ENCODE results near the gene SRRM2.

The SRRM2 gene

GRCh38 chr16:2777231-2777902 is 24.9 kb downstream of the SRRM2 start, which contains the start of gene ELOB:
Gene ELOB (minus strand): TSS chr16:2777280. CDS start chr16:2777239, 41 bp downstream.
- DNase-seq (ENCODE audit: low read depth in 3 of 3) = peak; percentile 79 to 88 (median 82)

- peak in 1 of 3 experiments; percentile 16 for DNase-seq (ENCODE audit: low read depth in 3 of 3)
Observed at GRCh38 chr16:2777903-2778629, 25.6 kb downstream of the SRRM2 start.

- DNase-seq (ENCODE audit: low read depth in 3 of 3) = no peak
Observed at GRCh38 chr16:2778630-2778958, 26.2 kb downstream of the SRRM2 start.

GRCh38 chr16:2779151-2779920 is 26.9 kb downstream of the SRRM2 start:
- no peak for DNase-seq (ENCODE audit: low read depth in 3 of 3)

- DNase-seq (ENCODE audit: low read depth in 3 of 3) = no peak
Observed at GRCh38 chr16:2779978-2780898, 27.8 kb downstream of the SRRM2 start.

- DNase-seq (ENCODE audit: low read depth in 3 of 3) = no peak
Observed at GRCh38 chr16:2782583-2783351, 30.3 kb downstream of the SRRM2 start.

- no peak for DNase-seq (ENCODE audit: low read depth in 3 of 3)
Observed at GRCh38 chr16:2783581-2784357, 31.3 kb downstream of the SRRM2 start.

- no peak for DNase-seq (ENCODE audit: low read depth in 3 of 3)
Observed at GRCh38 chr16:2784358-2785100, 32.1 kb downstream of the SRRM2 start.

- DNase-seq (ENCODE audit: low read depth in 3 of 3) = peak in 2 of 3 experiments; percentile 15 to 33
Observed at GRCh38 chr16:2785101-2785991, 32.9 kb downstream of the SRRM2 start.

- DNase-seq (ENCODE audit: low read depth in 3 of 3) = no peak
Observed at GRCh38 chr16:2786061-2786825, 33.8 kb downstream of the SRRM2 start.

GRCh38 chr16:2786826-2787151 is 34.4 kb downstream of the SRRM2 start:
- no peak for DNase-seq (ENCODE audit: low read depth in 3 of 3)

- no peak for DNase-seq (ENCODE audit: low read depth in 3 of 3)
Observed at GRCh38 chr16:2787406-2787805, 35.0 kb downstream of the SRRM2 start, which contains the start of gene PRSS33. Gene PRSS33 (minus strand): TSS chr16:2787560. CDS start chr16:2786547, 1,013 bp downstream.

GRCh38 chr16:2787961-2788360 is 35.5 kb downstream of the SRRM2 start:
- no peak for DNase-seq (ENCODE audit: low read depth in 3 of 3)

- DNase-seq (ENCODE audit: low read depth in 3 of 3) = no peak
Observed at GRCh38 chr16:2790631-2791030, 38.2 kb downstream of the SRRM2 start.

- DNase-seq (ENCODE audit: low read depth in 3 of 3) = no peak
Observed at GRCh38 chr16:2791174-2791573, 38.7 kb downstream of the SRRM2 start.

- no peak for DNase-seq (ENCODE audit: low read depth in 3 of 3)
Observed at GRCh38 chr16:2792940-2793339, 40.5 kb downstream of the SRRM2 start.

GRCh38 chr16:2795395-2796143 is 43.1 kb downstream of the SRRM2 start:
- DNase-seq (ENCODE audit: low read depth in 3 of 3) = no peak

All from stimulated activated CD4-positive, alpha-beta T cell treated with anti-CD3 and anti-CD28 coated beads, TNF-alpha, amount 100 ng/mL, for 4 hours (primary cell).